ENCODE results near the gene GRM8.

GRCh38 chr7:127245002-127245401 is 7.7 kb downstream of the GRM8 start:
- no peak for TF ChIP-seq CTCF (IDR thresholded peaks at IDR 0.05)
- TF ChIP-seq POLR2AphosphoS5 (IDR thresholded peaks at IDR 0.05; ENCODE audit: low read depth, low read length) = no peak
- TF ChIP-seq TCF7L2 (IDR thresholded peaks at IDR 0.05; ENCODE audit: low read depth, low read length) = no peak
- TF ChIP-seq, protein P1, sequence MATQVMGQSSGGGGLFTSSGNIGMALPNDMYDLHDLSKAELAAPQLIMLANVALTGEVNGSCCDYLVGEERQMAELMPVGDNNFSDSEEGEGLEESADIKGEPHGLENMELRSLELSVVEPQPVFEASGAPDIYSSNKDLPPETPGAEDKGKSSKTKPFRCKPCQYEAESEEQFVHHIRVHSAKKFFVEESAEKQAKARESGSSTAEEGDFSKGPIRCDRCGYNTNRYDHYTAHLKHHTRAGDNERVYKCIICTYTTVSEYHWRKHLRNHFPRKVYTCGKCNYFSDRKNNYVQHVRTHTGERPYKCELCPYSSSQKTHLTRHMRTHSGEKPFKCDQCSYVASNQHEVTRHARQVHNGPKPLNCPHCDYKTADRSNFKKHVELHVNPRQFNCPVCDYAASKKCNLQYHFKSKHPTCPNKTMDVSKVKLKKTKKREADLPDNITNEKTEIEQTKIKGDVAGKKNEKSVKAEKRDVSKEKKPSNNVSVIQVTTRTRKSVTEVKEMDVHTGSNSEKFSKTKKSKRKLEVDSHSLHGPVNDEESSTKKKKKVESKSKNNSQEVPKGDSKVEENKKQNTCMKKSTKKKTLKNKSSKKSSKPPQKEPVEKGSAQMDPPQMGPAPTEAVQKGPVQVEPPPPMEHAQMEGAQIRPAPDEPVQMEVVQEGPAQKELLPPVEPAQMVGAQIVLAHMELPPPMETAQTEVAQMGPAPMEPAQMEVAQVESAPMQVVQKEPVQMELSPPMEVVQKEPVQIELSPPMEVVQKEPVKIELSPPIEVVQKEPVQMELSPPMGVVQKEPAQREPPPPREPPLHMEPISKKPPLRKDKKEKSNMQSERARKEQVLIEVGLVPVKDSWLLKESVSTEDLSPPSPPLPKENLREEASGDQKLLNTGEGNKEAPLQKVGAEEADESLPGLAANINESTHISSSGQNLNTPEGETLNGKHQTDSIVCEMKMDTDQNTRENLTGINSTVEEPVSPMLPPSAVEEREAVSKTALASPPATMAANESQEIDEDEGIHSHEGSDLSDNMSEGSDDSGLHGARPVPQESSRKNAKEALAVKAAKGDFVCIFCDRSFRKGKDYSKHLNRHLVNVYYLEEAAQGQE (IDR thresholded peaks at IDR 0.05; ENCODE audit: insufficient read depth in 1 of 2, low read depth in 2 of 2, low read length in 1 of 2) = no peak
- TF ChIP-seq SIN3A (IDR thresholded peaks at IDR 0.05; ENCODE audit: borderline replicate concordance, insufficient read depth, low read depth, low read length) = no peak
